Neural cell (in vitro differentiated cells): ENCODE measurements around the gene TRIM47.

Source experiments
- CTCF ChIP-seq: fragments of 450-650 bp; IDR thresholded peaks from 2 replicates; pipeline ENCODE4 v1.5.1; 2014; ENCODE audit warnings: antibody characterized with exemption, mild to moderate bottlenecking, moderate library complexity; ENCODE audit not compliant: poor library complexity, severe bottlenecking
- EZH2 ChIP-seq: fragments of 200-600, 300-800 bp; shearing (Covaris generic), sonication (generic); IDR thresholded peaks from 2 replicates; pipeline ENCODE4 v1.6.1; 2014; ENCODE audit warnings: antibody characterized with exemption, low read length, borderline replicate concordance, mild to moderate bottlenecking; ENCODE audit not compliant: insufficient read depth, poor library complexity, severe bottlenecking
- MXI1 ChIP-seq: fragments of 450-650 bp; conservative IDR thresholded peaks from 2 replicates; pipeline ENCODE4 v1.6.1; 2014; ENCODE audit warnings: antibody characterized with exemption, mild to moderate bottlenecking; ENCODE audit not compliant: poor library complexity, severe bottlenecking
- RAD21 ChIP-seq: fragments of 450-650 bp; conservative IDR thresholded peaks from 2 replicates; pipeline ENCODE4 v1.6.1; 2014; ENCODE audit warnings: antibody characterized with exemption, mild to moderate bottlenecking, moderate library complexity
- SMC3 ChIP-seq: fragments of 450-650 bp; conservative IDR thresholded peaks from 2 replicates; pipeline ENCODE4 v1.6.1; 2014; ENCODE audit warnings: antibody characterized with exemption, mild to moderate bottlenecking, moderate library complexity; ENCODE audit not compliant: poor library complexity
- TAF1 ChIP-seq: IDR thresholded peaks from 2 replicates; pipeline ENCODE4 v1.6.1; 2012; ENCODE audit warnings: low read depth

DNA sequence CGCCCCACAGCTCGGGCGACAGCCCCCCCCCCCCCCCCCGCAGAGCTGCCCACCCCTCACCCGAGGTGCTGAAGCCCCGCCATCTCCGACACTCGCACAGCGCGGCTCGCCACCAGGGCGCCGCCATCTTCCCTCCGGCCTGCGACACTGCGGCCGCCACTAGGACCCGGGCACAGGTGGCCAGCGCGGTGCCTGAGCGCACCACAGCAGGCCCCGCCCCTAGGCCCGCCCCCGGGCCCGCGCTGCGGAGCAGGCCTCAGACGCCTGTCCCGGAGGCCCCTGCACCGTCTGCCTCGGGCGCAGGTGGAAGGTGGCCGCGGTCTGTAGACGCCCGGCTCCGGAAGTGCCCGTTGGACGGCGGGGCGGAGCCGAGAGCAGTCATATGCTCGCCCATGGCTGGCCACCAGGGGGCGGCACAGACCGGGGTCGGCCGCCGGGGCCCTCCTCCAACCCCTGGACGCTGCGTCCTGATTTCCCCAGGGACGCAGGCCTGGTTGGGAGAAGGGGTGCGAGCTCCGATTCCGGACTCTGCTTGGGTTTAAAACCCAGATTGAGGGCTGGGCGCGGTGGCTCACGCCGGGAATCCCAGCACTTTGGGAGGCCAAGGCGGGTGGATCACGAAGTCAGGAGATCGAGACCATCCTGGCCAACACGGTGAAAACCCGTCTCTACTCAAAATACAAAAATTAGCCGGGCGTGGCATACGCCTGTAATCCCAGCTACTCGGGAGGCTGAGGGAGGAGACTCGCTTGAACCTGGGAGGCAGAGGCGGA lies 26.6 kb upstream of the TRIM47 start, which contains the start of gene MRPL38:
- peak; percentile 91 for TF ChIP-seq MXI1
- peak; percentile 99 for TF ChIP-seq CTCF
- TF ChIP-seq RAD21: peak; percentile 88
- TF ChIP-seq SMC3: peak; percentile 85
- no peak for TF ChIP-seq EZH2
- peak; percentile 52 for TF ChIP-seq TAF1
